CD4-positive, alpha-beta T cell (primary cell): ENCODE data around the gene THRB. TPM values are rescaled to one million over a fixed set of nuclear protein-coding genes. Genes with fewer than 3 reads are reported as not detected.

ENCODE experiments used
- ATAC-seq: fragments of 200-7000 bp; cut with Tn5 transposase; one replicate; pipeline ENCODE4 v1.10.0; 2022; ENCODE audit warnings: mild to moderate bottlenecking; ENCODE audit not compliant: poor library complexity
- CTCF ChIA-PET: fragments of 350-600 bp; sonication (Branson Sonifier 250); formaldehyde crosslinking; loops from one replicate; lab custom pipeline; 2021; ENCODE audit warnings: antibody characterized with exemption, inconsistent platforms; lab: Charles Lee
- POLR2A ChIA-PET: fragments of 350-600 bp; sonication (Branson Sonifier 250); formaldehyde crosslinking; loops from one replicate; lab custom pipeline; 2021; ENCODE audit warnings: antibody characterized with exemption, inconsistent platforms; lab: Charles Lee
- DNase-seq, 14 experiments: peaks; one replicate each; pipeline ENCODE4 v3.0.0-alpha.2; 2013 to 2020; ENCODE audit warnings: mixed read lengths in 2 of 14
- H3K27ac ChIP-seq, 2 donors: one replicate each; pipeline versions ENCODE4 v1.5.1 to v1.7.0; 2013; ENCODE audit warnings: low read length in 2 of 2, low read depth in 1 of 2, mild to moderate bottlenecking in 1 of 2
- H3K27me3 ChIP-seq, 2 experiments: 1 replicate in 1 of 2; 2 replicates in 1 of 2; pipeline versions ENCODE4 v1.6.1 to v1.7.0; 2013; ENCODE audit warnings: low read length in 2 of 2, control low read depth in 1 of 2, mild to moderate bottlenecking in 1 of 2, moderate library complexity in 1 of 2; ENCODE audit not compliant: insufficient read depth in 2 of 2, control insufficient read depth in 1 of 2
- H3K36me3 ChIP-seq: one replicate; pipeline ENCODE4 v1.6.1; 2013; ENCODE audit warnings: low read length, control low read depth; ENCODE audit not compliant: insufficient read depth
- H3K4me1 ChIP-seq: one replicate; pipeline ENCODE4 v1.6.1; 2013; ENCODE audit warnings: low read length, control low read depth; ENCODE audit not compliant: insufficient read depth
- H3K4me3 ChIP-seq: one replicate; pipeline ENCODE4 v1.5.1; 2013; ENCODE audit warnings: mild to moderate bottlenecking, low read length, moderate library complexity
- H3K9me3 ChIP-seq, 2 experiments: 1 replicate in 1 of 2; 2 replicates in 1 of 2; pipeline versions ENCODE4 v1.6.1 to v1.7.0; 2013; ENCODE audit warnings: low read length in 2 of 2, mild to moderate bottlenecking in 2 of 2, control low read depth in 1 of 2, moderate library complexity in 1 of 2; ENCODE audit not compliant: control insufficient read depth in 1 of 2, insufficient read depth in 1 of 2
- H3K27ac Mint-ChIP-seq: one replicate; pipeline ENCODE4 v1.8.0; 2020; ENCODE audit warnings: mixed read lengths
- H3K27me3 Mint-ChIP-seq: one replicate; pipeline ENCODE4 v1.8.0; 2021; ENCODE audit warnings: mixed read lengths
- H3K36me3 Mint-ChIP-seq: one replicate; pipeline ENCODE4 v1.8.0; 2021; ENCODE audit warnings: low read depth, mixed read lengths
- H3K4me1 Mint-ChIP-seq: one replicate; pipeline ENCODE4 v1.8.0; 2021; ENCODE audit warnings: low read depth, mixed read lengths
- H3K4me3 Mint-ChIP-seq: one replicate; pipeline ENCODE4 v1.8.0; 2020; ENCODE audit warnings: mild to moderate bottlenecking, mixed read lengths
- H3K9me3 Mint-ChIP-seq: one replicate; pipeline ENCODE4 v1.8.0; 2020; ENCODE audit warnings: mixed read lengths
- CTCF ChIP-seq: fragments of 200-600 bp; IDR thresholded peaks from one replicate; pipeline ENCODE4 v1.8.0; 2022; ENCODE audit warnings: antibody characterized with exemption, mild to moderate bottlenecking
- intact Hi-C, 2 experiments: fragments of 100-400 bp; cut with DNase I in 1 of 2; cut with micrococcal nuclease in 1 of 2; formaldehyde crosslinking; loops; one replicate each; pipeline versions ENCODE4 v1.15.1 to v1.9.0; 2023 to 2025; cut with DNase I, micrococcal nuclease
- total RNA-seq, 174 experiments: library from RNA in 2 of 174; stranded (reverse) in 2 of 174; gene quantifications; one replicate each; pipeline ENCODE4 v1.2.3 and lab custom pipeline; 2021 to 2026

THRB gene
- total RNA-seq, 2 experiments from 2014 or later, result not detected

GRCh38 chr3:24226397-24226796, 268.3 kb downstream of the THRB start:
- Mint-ChIP-seq H3K9me3 (no peaks in the 10 kb centered on the region), H3K36me3 (no peaks in the 10 kb centered on the region), H3K27me3 (peaks cover 11% of the 10 kb centered on the region), H3K4me1 (no peaks in the 10 kb centered on the region), H3K27ac (no peak overlapping the region), H3K4me3 (no peak overlapping the region)
- TF ChIP-seq CTCF, result no peak
- Histone ChIP-seq H3K36me3 (no peaks in the 10 kb centered on the region), H3K4me3 (no peak overlapping the region), H3K27ac (no peak overlapping the region), H3K9me3 (no peaks in the 10 kb centered on the region), H3K4me1 (no peaks in the 10 kb centered on the region), H3K27me3 (no peaks in the 10 kb centered on the region)
- CTCF ChIA-PET, result no interaction called here
- POLR2A ChIA-PET, result no interaction called here
- DNase-seq (no peak), ATAC-seq (no peak)
- intact Hi-C loops, result no loop called here

GRCh38 chr3:24225385-24225950, 269.2 kb downstream of the THRB start:
- no peak for TF ChIP-seq CTCF
- ChIA-PET CTCF (no interaction called here), POLR2A (no interaction called here)
- no peak overlapping the region for H3K4me3 ChIP-seq
- no peak for DNase-seq
- Mint-ChIP-seq H3K36me3 (no peaks in the 10 kb centered on the region), H3K27ac (no peak overlapping the region), H3K4me1 (no peaks in the 10 kb centered on the region), H3K27me3 (peaks cover 11% of the 10 kb centered on the region), H3K4me3 (no peak overlapping the region), H3K9me3 (no peaks in the 10 kb centered on the region)
- intact Hi-C loops, result no loop called here
- no peaks in the 10 kb centered on the region for H3K36me3 ChIP-seq
- no peaks in the 10 kb centered on the region for H3K9me3 ChIP-seq
- no peaks in the 10 kb centered on the region for H3K27me3 ChIP-seq
- no peak for ATAC-seq
- H3K4me1 ChIP-seq, result no peaks in the 10 kb centered on the region
- H3K27ac ChIP-seq, result no peak overlapping the region

- H3K9me3 Mint-ChIP-seq, result no peaks in the 10 kb centered on the region
- intact Hi-C loops, result no loop called here
- Histone ChIP-seq H3K4me1 (no peaks in the 10 kb centered on the region), H3K36me3 (no peaks in the 10 kb centered on the region), H3K4me3 (no peak overlapping the region), H3K27ac (no peak overlapping the region), H3K9me3 (no peaks in the 10 kb centered on the region), H3K27me3 (no peaks in the 10 kb centered on the region)
- ChIA-PET CTCF (no interaction called here), POLR2A (no interaction called here)
- no peak for DNase-seq
- no peaks in the 10 kb centered on the region for H3K36me3 Mint-ChIP-seq
- no peak for TF ChIP-seq CTCF
- H3K27me3 Mint-ChIP-seq, result peaks cover 11% of the 10 kb centered on the region
- no peak overlapping the region for H3K4me3 Mint-ChIP-seq
- no peaks in the 10 kb centered on the region for H3K4me1 Mint-ChIP-seq
- no peak overlapping the region for H3K27ac Mint-ChIP-seq
- no peak for ATAC-seq
Measured at GRCh38 chr3:24224666-24225384, 269.8 kb downstream of the THRB start.
